HTERT RPE-1 (cell line): Measurements from ENCODE around the gene HPRT1.

Source experiments
- in situ Hi-C: fragments of 300-500 bp; cut with MboI; formaldehyde crosslinking; loops from 4 replicates; pipeline ENCODE4 v1.14.3; 2020; ENCODE audit warnings: low sequenced_read_pairs

The HPRT1 gene

DNA sequence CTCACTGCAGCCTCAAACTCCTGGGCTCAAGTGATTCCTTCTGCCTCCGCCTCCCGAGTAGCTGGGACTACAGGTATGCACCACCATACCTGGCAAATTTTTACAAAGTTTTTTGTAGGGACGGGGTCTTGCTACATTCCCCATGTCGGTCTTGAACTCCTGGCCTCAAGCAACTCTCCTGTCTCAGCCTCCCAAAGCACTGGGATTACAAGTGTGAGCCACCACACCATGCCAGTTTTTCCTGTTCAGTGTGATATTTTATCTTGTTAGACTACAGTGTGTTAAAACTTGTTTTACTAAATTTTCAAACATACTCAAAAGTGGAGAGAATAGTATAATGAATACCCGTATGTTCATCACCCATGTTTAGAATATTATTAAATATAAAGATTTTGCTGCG lies 12.1 kb downstream of the HPRT1 start:
- in situ Hi-C loops = no loop called here

- in situ Hi-C loops = no loop called here
Measured at GRCh38 chrX:134476284-134476683, 16.3 kb downstream of the HPRT1 start.

DNA sequence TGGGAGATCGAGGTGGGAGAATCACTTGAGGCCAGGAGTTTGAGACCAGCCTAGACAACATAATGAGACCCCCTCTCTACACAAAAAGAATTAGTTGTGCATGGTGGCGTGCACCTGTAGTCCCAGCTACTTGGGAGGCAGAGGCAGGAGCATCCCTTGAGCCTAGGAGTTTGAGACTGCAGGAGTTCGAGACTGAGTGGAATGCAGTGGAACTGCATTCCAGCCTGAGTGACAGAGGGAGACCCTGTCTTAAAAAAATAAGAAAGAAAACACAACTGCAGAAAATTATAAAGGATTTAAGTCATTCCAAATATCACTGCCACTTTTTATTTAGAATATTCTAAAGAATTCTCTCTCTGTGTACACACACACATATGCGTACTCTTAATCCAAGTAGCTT lies 18.4 kb downstream of the HPRT1 start:
- in situ Hi-C loops = no loop called here

DNA sequence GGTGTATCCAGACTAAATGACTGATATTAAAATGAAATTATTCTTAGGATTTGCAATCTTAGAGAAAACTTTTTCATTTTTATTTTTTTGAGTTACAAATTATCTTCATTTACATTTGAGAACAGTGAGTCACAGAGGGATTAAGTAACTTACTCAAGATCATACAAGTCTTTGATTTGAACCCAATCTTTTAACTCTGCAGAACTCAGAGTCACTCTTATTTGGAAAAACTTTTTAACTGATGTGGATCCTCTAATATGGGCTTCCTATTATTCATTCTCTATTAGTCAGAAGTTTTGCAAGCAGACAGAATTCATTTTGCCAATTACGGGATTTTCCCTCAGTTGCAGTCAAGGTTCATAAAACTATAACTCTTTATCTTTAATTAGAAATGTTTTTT lies 20.1 kb downstream of the HPRT1 start:
- in situ Hi-C loops = no loop called here

GRCh38 chrX:134481339-134481738 lies 21.4 kb downstream of the HPRT1 start:
- in situ Hi-C loops = no loop called here

DNA sequence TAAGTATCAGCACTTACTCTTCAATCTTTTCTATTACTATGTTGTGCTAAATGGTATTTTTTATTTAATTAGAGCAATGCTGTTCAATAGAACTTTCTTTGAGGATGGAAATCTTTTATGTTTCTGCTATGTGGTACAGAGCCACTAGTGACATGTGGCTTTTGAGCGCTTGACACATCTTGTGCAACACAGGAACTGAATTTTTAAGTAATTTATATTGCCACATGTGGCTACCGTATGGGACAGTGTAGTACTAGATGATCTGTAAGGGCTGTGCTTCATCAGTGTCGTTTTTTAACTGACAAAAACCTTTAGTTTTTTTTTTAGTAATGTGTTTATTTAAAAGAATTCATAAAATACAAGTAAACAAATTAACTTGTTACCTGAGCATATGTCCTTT lies 22.4 kb downstream of the HPRT1 start:
- in situ Hi-C loops = no loop called here

GRCh38 chrX:134484039-134484438 lies 24.1 kb downstream of the HPRT1 start:
- in situ Hi-C loops = no loop called here

- in situ Hi-C loops = no loop called here
Measured at GRCh38 chrX:134501941-134502340, 42.0 kb downstream of the HPRT1 start.

- in situ Hi-C loops = no loop called here
Measured at GRCh38 chrX:134502686-134503085, 42.7 kb downstream of the HPRT1 start.

DNA sequence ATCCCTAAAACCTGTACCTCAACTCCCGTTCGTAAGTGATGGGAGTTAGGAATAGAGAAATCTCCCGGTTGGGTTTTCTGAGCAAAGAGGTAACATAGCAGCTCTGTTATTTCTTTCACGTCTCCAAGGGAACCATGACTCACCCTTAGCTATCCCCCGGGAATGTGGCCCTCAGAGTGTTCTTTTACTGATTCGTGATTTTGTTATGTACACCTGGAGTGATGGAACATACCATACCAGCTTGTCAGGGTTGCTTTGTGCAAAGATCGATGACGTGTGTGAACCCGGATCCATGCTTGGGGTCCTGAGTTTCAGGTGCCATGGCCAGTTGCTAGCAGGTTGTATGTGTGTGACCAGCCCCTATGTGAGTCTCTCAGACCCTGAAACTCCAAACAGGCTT lies 52.6 kb downstream of the HPRT1 start:
- in situ Hi-C loops = no loop called here

- in situ Hi-C loops = no loop called here
Measured at GRCh38 chrX:134513091-134513490, 53.1 kb downstream of the HPRT1 start.

DNA sequence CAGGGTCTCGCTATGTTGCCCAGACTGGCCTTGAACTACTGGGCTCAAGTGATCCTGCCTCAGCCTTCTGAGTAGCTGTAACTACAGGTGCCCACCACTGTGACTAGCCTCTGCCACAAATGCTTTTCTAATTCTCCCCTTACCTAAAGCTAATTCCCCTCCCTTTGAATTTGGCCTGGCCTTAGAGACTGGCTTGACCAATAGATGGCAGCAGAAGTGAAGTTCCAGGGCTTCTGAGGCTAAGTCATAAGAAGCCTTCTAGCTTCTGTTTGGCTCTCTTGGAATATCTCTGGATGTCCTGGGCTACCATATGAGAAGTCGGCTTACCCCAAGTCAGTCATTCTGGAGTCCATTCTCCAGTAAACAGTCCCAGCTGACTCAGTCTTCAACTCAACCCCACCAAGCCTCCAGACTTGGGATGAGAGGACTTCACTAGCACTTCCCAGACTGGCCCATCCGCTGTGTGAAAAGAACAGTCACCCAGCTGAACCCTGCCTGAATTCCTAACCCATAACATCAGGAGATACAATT lies 61.0 kb downstream of the HPRT1 start:
- in situ Hi-C loops = no loop called here

DNA sequence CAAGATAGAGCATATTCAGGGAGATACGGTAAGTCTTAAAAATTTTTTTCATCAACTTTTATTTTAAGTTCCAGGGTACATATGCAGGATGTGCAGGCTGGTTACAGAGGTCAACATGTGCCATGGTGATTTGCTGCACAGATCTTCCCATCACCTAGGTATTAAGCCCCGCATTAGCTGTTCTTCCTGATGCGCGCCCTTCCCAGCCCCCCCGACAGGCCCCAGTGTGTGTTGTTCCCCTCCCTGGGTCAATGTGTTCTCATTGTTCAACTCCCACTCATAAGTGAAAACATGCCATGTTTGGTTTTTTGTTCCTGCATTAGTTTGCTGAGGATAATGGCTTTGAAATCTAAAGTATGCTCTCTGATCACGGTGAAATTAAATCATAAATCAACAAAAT lies 64.2 kb downstream of the HPRT1 start:
- in situ Hi-C loops = no loop called here

GRCh38 chrX:134525086-134525792 lies 65.3 kb downstream of the HPRT1 start:
- in situ Hi-C loops = no loop called here

GRCh38 chrX:134526399-134526798 lies 66.4 kb downstream of the HPRT1 start:
- in situ Hi-C loops = no loop called here

GRCh38 chrX:134528960-134529359 lies 69.0 kb downstream of the HPRT1 start:
- in situ Hi-C loops = no loop called here

- in situ Hi-C loops = no loop called here
Measured at GRCh38 chrX:134529481-134529880, 69.5 kb downstream of the HPRT1 start.

DNA sequence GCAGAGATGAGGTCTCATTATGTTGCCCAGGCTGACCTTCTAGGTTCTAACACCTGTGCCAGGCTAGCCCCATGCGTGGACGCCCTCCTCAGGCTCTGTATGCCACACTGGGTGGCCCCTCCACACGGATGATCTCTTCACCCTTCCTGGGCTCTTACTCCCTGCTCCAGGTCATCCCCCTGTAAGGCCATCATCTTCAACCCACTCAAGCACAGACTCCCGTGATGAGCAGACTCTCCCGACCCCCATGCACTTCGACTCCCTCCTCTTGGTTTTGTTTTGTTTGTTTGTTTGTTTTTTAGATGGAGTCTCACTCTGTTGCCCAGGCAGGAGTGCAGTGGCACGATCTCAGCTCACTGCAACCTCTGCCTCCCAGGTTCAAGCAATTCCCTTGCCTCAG lies 70.9 kb downstream of the HPRT1 start:
- in situ Hi-C loops = no loop called here

DNA sequence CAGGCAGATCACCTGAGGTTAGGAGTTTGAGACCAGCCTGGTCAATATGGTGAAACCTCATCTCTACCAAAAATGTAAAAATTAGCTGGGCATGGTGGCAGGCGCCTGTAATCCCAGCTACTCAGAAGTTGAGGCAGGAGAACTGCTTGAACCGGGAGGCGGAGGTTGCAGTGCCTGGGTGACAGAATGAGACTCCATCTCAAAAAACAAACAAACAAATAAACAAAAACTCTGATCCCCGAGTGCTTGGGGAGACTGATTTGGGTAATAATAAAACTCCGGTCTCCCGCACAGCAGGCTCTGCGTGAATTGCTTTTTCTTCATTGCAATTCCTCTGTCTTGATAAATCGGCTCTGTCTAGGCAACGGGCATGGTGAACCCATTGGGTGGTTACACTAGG lies 73.4 kb downstream of the HPRT1 start:
- in situ Hi-C loops = no loop called here

DNA sequence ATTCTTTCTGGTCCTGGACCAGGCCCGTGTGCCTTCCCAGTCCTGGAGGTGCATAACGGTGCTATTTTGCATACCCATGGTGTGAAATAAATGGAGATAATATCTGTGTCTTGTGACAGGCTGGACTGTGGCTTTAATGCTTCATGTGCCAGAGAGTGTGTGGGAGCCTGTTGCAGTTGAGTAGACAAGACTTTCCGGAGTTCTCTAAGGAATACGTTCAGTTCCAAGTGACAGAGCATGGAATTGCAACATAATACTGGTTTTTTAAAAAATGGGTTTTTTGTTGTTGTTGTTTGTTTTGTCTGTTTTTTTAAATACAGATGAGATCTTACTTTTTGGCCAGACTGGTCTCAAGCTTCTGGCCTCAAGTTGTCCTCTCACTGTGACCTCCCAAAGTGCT lies 74.0 kb downstream of the HPRT1 start:
- in situ Hi-C loops = no loop called here

DNA sequence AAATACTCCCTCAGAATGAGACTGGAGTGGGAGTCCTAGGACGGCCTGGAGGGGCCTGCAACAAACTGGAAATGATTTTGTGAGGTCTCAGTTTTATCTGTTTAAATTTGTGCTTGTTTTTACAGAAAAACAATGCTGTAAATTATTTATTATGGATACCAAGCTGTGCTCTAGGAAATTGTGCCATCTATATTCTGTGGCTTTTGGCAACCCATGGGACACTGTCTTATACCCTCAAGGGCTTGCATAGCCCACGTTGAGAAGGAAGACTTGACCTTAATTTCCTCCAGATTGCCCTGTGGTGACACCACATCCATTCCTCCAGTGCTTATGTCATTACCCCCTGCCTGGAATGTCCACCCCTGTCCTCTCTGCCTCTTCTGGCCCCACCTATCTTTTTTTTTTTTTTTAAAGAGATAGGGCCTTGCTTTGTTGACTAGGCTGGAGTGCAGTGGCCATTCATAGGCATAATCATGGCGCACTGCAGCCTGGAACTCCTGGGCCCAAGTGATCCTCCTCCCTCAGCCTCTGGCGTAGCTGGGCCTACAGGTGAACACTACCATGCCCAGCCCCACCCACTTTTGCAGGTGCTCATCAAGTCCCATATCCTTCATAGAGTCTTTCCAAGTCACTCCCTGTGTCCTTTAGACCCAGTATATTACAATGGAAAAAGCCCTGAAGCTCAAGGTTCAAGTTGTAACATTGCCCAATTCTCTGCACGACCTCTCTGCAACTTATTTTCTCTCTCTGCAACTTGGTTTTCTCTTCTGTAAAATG lies 77.4 kb downstream of the HPRT1 start:
- in situ Hi-C loops = no loop called here

DNA sequence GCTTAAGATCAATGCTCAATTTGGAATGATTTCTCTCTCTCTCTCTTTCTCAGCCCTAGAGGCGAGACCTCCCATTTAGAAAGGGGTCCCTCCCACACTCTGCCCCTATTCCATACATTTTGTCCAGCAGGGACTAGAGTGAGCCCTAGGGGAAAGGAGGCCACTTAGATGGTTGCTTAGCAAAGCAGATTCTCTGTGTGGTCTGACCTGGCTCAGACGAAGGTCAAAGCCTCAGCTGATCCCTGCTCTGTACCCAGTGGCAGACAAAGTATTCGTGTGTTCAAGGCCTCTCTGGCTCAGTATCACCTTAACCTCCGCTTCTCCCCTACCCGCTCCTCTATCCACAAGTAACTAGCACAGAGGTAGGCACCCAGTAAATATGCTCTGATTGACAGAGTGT lies 78.4 kb downstream of the HPRT1 start:
- in situ Hi-C loops = no loop called here
